Measurements from ENCODE around the gene TIMM17A. TPM values are rescaled to one million over a fixed set of nuclear protein-coding genes. Genes with fewer than 3 reads are reported as not detected.
"Not testable (repeated sequence)": the region's sequence is repeated elsewhere in the genome, so short reads cannot be mapped to it uniquely, and the experiment has no call there.

Gene TIMM17A
- total RNA-seq, 1 experiment from 2014 or later: 157 TPM

- no peak for DNase-seq (ENCODE audit: unreplicated experiment)
- no peak overlapping the region for H3K27ac Mint-ChIP-seq (ENCODE audit: low read depth, unreplicated experiment)
- no peak overlapping the region for H3K4me3 Mint-ChIP-seq (ENCODE audit: unreplicated experiment)
- intact Hi-C loops (cut with micrococcal nuclease): loop anchor here (5.0 kb wide), 1 partner anchor 40 kb away; no protein-coding TSS in a partner anchor
- ChIA-PET POLR2A (interaction anchor here (0.8 to 4.3 kb wide), 10 partner anchors 13 to 166 kb away, joined by 3 to 23 read pairs (median 4); no protein-coding TSS in a partner anchor), CTCF (interaction anchor here (0.6 to 22.6 kb wide), 13 partner anchors 9 to 220 kb away, joined by 3 to 1380 read pairs (median 5); partner anchors contain the start of gene GPR37L1)
- no peaks in the 10 kb centered on the region for H3K9me3 Mint-ChIP-seq (ENCODE audit: unreplicated experiment)
- BruUV-seq (replicated peaks): no TSS peak
- H3K27me3 Mint-ChIP-seq (ENCODE audit: insufficient read depth, unreplicated experiment): peaks cover 13% of the 10 kb centered on the region
- no peak for TF ChIP-seq CTCF (IDR thresholded peaks at IDR 0.05; ENCODE audit: unreplicated experiment)
- no peaks in the 10 kb centered on the region for H3K36me3 Mint-ChIP-seq (ENCODE audit: insufficient read depth, unreplicated experiment)
- peaks cover 25% of the 10 kb centered on the region for H3K4me1 Mint-ChIP-seq (ENCODE audit: insufficient read depth, unreplicated experiment)
Observed at GRCh38 chr1:202016811-202017748, 61.8 kb downstream of the TIMM17A start.

DNA sequence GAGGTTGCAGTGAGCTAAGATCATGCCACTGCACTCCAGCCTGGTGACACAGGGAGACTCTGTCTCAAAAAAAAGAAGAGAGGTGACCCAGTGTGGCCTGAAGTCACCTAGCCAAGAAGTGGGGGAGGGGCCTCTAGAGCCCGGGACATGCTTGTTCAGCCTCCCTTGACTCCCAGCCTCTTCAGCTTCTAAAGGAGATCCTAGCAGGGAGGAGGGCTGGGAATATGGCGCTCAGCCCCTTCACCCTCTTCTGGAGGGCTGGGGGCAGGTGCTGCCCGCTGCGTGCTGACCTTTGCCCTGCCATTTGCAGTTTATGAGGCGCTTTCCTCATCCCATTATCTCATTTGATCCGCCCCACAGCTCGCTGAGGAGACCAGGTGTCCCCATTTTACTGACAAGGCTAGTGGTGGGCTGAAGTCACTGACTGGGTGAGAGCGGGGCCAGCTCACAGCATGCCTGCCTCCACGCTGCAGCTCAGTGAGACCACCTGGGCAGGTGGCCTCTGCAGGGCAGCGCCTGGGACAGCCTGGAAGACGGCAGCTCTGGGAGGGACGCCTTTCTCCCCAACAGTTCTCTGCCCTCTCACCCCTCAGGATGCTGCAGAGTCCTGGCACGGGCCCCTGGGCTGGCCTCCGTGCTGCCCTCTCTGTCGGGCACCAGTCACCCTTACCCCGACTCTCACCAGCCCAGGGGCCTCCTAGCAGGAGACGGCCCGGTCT is 62.6 kb downstream of the TIMM17A start:
- Mint-ChIP-seq H3K4me3 (ENCODE audit: unreplicated experiment) (no peak overlapping the region), H3K27ac (ENCODE audit: low read depth, unreplicated experiment) (peak overlapping the region; percentile 39), H3K4me1 (ENCODE audit: insufficient read depth, unreplicated experiment) (peaks cover 33% of the 10 kb centered on the region), H3K9me3 (ENCODE audit: unreplicated experiment) (no peaks in the 10 kb centered on the region), H3K36me3 (ENCODE audit: insufficient read depth, unreplicated experiment) (no peaks in the 10 kb centered on the region), H3K27me3 (ENCODE audit: insufficient read depth, unreplicated experiment) (peaks cover 13% of the 10 kb centered on the region)
- no TSS peak for BruUV-seq (replicated peaks)
- POLR2A ChIA-PET: interaction anchor here (0.6 to 4.3 kb wide), 7 partner anchors 12 to 167 kb away, joined by 3 to 23 read pairs (median 7); no protein-coding TSS in a partner anchor
- no peak for DNase-seq (ENCODE audit: unreplicated experiment)
- intact Hi-C loops (cut with micrococcal nuclease): loop anchor here (5.0 kb wide), 1 partner anchor 39 kb away; no protein-coding TSS in a partner anchor
- TF ChIP-seq CTCF (IDR thresholded peaks at IDR 0.05; ENCODE audit: unreplicated experiment): no peak
- CTCF ChIA-PET: interaction anchor here (0.6 to 22.6 kb wide), 14 partner anchors 10 to 219 kb away, joined by 3 to 1380 read pairs (median 4); partner anchors contain the start of gene GPR37L1

- H3K4me3 Mint-ChIP-seq (ENCODE audit: unreplicated experiment): peak overlapping the region; percentile 37
Observed at GRCh38 chr1:202018468-202019234, 63.3 kb downstream of the TIMM17A start.

GRCh38 chr1:202019235-202019558 is 63.9 kb downstream of the TIMM17A start:
- H3K36me3 Mint-ChIP-seq (ENCODE audit: insufficient read depth, unreplicated experiment); BruUV-seq (replicated peaks); H3K9me3 Mint-ChIP-seq (ENCODE audit: unreplicated experiment): not testable (repeated sequence)
- peak; percentile 81 for DNase-seq (ENCODE audit: unreplicated experiment)
- Mint-ChIP-seq H3K4me3 (ENCODE audit: unreplicated experiment) (peak overlapping the region; percentile 37), H3K27ac (ENCODE audit: low read depth, unreplicated experiment) (peak overlapping the region; percentile 39), H3K27me3 (ENCODE audit: insufficient read depth, unreplicated experiment) (peaks cover 13% of the 10 kb centered on the region), H3K4me1 (ENCODE audit: insufficient read depth, unreplicated experiment) (peaks cover 41% of the 10 kb centered on the region)
- CTCF ChIA-PET: interaction anchor here (0.6 to 6.4 kb wide), 6 partner anchors 9 to 100 kb away, joined by 3 to 39 read pairs (median 3); no protein-coding TSS in a partner anchor
- POLR2A ChIA-PET: interaction anchor here (4.3 kb wide), 1 partner anchor 93 kb away, joined by 14 read pairs; no protein-coding TSS in a partner anchor
- intact Hi-C loops (cut with micrococcal nuclease): loop anchor here (5.0 kb wide), 1 partner anchor 38 kb away; no protein-coding TSS in a partner anchor

More at GRCh38 chr1:202018468-202019234, 63.3 kb downstream of the TIMM17A start:
- DNase-seq (ENCODE audit: unreplicated experiment): peak; percentile 94
- BruUV-seq (replicated peaks): no TSS peak
- ChIA-PET CTCF (interaction anchor here (0.7 to 22.6 kb wide), 6 partner anchors 10 to 135 kb away, joined by 3 to 1380 read pairs (median 4); partner anchors contain the start of gene GPR37L1), POLR2A (interaction anchor here (0.6 to 4.3 kb wide), 5 partner anchors 11 to 168 kb away, joined by 3 to 23 read pairs (median 7); no protein-coding TSS in a partner anchor)
- H3K36me3 Mint-ChIP-seq (ENCODE audit: insufficient read depth, unreplicated experiment): no peaks in the 10 kb centered on the region
- peak overlapping the region; percentile 39 for H3K27ac Mint-ChIP-seq (ENCODE audit: low read depth, unreplicated experiment)
- intact Hi-C loops (cut with micrococcal nuclease): loop anchor here (5.0 kb wide), 1 partner anchor 39 kb away; no protein-coding TSS in a partner anchor
- peaks cover 13% of the 10 kb centered on the region for H3K27me3 Mint-ChIP-seq (ENCODE audit: insufficient read depth, unreplicated experiment)
- TF ChIP-seq CTCF (IDR thresholded peaks at IDR 0.05; ENCODE audit: unreplicated experiment): no peak
- H3K4me1 Mint-ChIP-seq (ENCODE audit: insufficient read depth, unreplicated experiment): peaks cover 41% of the 10 kb centered on the region
- no peaks in the 10 kb centered on the region for H3K9me3 Mint-ChIP-seq (ENCODE audit: unreplicated experiment)
